A549 (cell line): ENCODE measurements around the gene CAPN8.

Source experiments
- CEBPB ChIP-seq, 2 experiments: fragments of >200 bp in 1 of 2; sonication (Bioruptor Twin) in 1 of 2; formaldehyde crosslinking in 1 of 2; IDR thresholded peaks; 2 replicates each; pipeline ENCODE4 v1.6.1; 2012 to 2016
- CHD2 ChIP-seq: fragments of 150-350 bp; IDR thresholded peaks from 2 replicates; pipeline ENCODE4 v1.6.1; 2014; ENCODE audit warnings: low read length; ENCODE audit not compliant: partially characterized antibody
- CTCF ChIP-seq: fragments of >200 bp; sonication (Bioruptor Twin); formaldehyde crosslinking; IDR thresholded peaks from 3 replicates; pipeline ENCODE4 v1.5.1; 2016
- EP300 ChIP-seq, 2 experiments: fragments of >200 bp; sonication (Bioruptor Twin); formaldehyde crosslinking; IDR thresholded peaks; 2 replicates in 1 of 2; 3 replicates in 1 of 2; pipeline ENCODE4 v1.6.1; 2016 to 2017
- ESRRA ChIP-seq: fragments of 150-350 bp; IDR thresholded peaks from 2 replicates; pipeline ENCODE4 v1.6.1; 2014; ENCODE audit warnings: mild to moderate bottlenecking, low read length, borderline replicate concordance
- HDAC2 ChIP-seq: fragments of 200-600 bp; sonication (generic); IDR thresholded peaks from 2 replicates; pipeline ENCODE4 v1.6.1; 2016
- MAX ChIP-seq: IDR thresholded peaks from 2 replicates; pipeline ENCODE4 v1.6.1; 2012
- PBX3 ChIP-seq: IDR thresholded peaks from 2 replicates; pipeline ENCODE4 v1.6.1; 2012
- POLR2A ChIP-seq: IDR thresholded peaks from 2 replicates; pipeline ENCODE4 v1.6.1; 2012; ENCODE audit warnings: mild to moderate bottlenecking, low read length
- POLR2AphosphoS2 ChIP-seq: conservative IDR thresholded peaks from 2 replicates; pipeline ENCODE4 v1.6.1; 2012; ENCODE audit warnings: low read length, improper control_type of control experiment, inconsistent platforms
- REST ChIP-seq: fragments of 200-600 bp; sonication (generic); IDR thresholded peaks from 2 replicates; pipeline ENCODE4 v1.6.1; 2016; ENCODE audit warnings: antibody characterized with exemption, mild to moderate bottlenecking, moderate library complexity
- RFX5 ChIP-seq: fragments of 450-650 bp; IDR thresholded peaks from 2 replicates; pipeline ENCODE4 v1.7.1; 2014; ENCODE audit warnings: antibody characterized with exemption, mild to moderate bottlenecking, moderate library complexity
- TP53 ChIP-seq: fragments of 250-450 bp; sonication (Bioruptor Pico); IDR thresholded peaks from 2 replicates; pipeline ENCODE4 v1.5.0; 2021; ENCODE audit warnings: mild to moderate bottlenecking, moderate library complexity

- TF ChIP-seq POLR2A (no peak), CTCF (no peak), ESRRA (no peak), REST (no peak), MAX (no peak), POLR2AphosphoS2 (no peak), HDAC2 (no peak), CHD2 (no peak), RFX5 (no peak), PBX3 (no peak), TP53 (CRISPR knock-in tag) (no peak), EP300 (IDR thresholded peaks at IDR 0.05) (no peak), CEBPB (IDR thresholded peaks at IDR 0.05) (no peak)
These were observed 29.6 kb upstream of the CAPN8 start for GRCh38 chr1:223695014-223695548.
